ENCODE measurements around the gene NFILZ.

- TF ChIP-seq CTCF (optimal IDR thresholded peaks at IDR 0.05 in 1 of 3, IDR thresholded peaks at IDR 0.05 in 1 of 3, conservative IDR thresholded peaks at IDR 0.05 in 1 of 3; ENCODE audit: extremely low read depth in 1 of 3, insufficient read depth in 2 of 3, low read length in 3 of 3) (peak; percentile 47 to 73 (median 61)), EZH2 (IDR thresholded peaks at IDR 0.05; ENCODE audit: low read length) (no peak)
These were observed 44.3 kb upstream of the NFILZ start for GRCh38 chr19:8585894-8586750.
